PC-3 (cell line): ENCODE data around the gene GRIP2.

Source experiments
- CTCF ChIP-seq: fragments of 300-600 bp; sonication (generic); conservative IDR thresholded peaks from 2 replicates; pipeline ENCODE4 v1.5.1; 2017; ENCODE audit warnings: antibody characterized with exemption, low read depth, mild to moderate bottlenecking, low read length
- EZH2 ChIP-seq: fragments of 300-600 bp; sonication (generic); IDR thresholded peaks from one replicate; pipeline ENCODE4 v1.6.1; 2017; ENCODE audit warnings: antibody characterized with exemption, mild to moderate bottlenecking, low read length; ENCODE audit not compliant: unreplicated experiment
- EZH2phosphoT487 ChIP-seq: fragments of 300-600 bp; sonication (generic); IDR thresholded peaks from 2 replicates; pipeline ENCODE4 v1.6.1; 2018; ENCODE audit warnings: mild to moderate bottlenecking, antibody characterized with exemption, low read length, borderline replicate concordance

DNA sequence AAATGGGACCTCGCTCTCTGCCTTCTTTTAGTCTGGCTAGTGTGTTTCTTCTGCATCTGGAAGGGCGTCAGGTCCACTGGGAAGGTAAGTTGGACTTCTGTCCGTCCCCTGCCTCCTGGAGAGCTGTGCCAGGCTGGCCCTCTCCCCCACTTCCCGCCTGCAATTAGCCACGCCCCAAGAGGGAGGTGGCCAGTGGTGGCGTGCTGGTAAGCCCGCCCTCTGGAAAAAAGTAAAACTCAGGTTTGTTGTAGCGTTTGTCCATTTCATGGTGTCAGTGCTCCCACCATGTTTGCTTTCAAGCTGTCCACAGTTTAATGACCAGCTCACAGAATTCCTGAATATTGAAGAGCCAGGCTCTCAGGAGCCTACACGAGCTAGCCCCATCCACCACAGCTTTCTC, 82.1 kb downstream of the GRIP2 start:
- TF ChIP-seq CTCF, result no peak
- TF ChIP-seq EZH2, result no peak
- TF ChIP-seq EZH2phosphoT487, result no peak
